ENCODE measurements around the gene ZFP42.
"Not testable (repeated sequence)": the region's sequence is repeated elsewhere in the genome, so short reads cannot be mapped to it uniquely, and the experiment has no call there.

The ZFP42 gene

DNA sequence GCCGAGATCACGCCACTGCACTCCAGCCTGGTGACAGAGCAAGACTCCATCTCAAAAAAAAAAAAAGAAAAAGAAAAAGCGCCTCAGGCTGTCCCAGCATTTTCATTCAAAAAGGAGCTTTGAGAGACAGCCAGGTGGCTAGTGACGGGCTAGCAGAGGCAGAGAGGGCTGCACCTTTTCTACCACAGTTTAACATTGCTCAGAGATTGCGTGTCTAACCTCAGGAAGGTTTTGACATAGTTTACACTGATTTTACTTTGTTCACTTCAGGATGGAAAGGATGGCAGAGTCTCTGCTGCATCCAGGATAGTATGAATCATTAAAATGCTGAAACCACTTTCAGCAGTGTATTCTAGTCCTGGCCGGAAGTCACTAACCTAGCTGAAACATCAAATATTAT is 28.1 kb downstream of the ZFP42 start:
- DNase-seq, result no peak

DNA sequence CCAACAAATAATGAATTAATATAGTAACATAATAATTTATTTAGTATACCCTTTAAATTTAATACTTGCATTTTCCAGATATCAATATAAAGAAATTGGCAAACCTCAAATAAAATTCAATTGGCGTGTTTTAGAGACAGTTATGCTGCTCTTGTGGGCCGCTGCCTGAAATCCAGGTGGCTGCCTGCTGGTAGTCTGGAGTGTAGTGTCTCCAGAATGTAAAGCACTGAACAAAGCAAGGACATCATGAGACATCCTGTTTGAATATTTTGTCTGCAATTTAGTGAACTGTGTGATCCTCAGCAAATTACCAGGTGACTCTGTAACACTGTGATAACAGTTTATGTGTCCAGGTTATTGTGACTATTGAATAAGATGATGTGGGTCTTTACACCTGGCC is 29.9 kb downstream of the ZFP42 start:
- no peak for DNase-seq

GRCh38 chr4:188029114-188029513 is 33.5 kb downstream of the ZFP42 start:
- no peak for DNase-seq

GRCh38 chr4:188030401-188030800 is 34.8 kb downstream of the ZFP42 start:
- DNase-seq, result no peak

DNA sequence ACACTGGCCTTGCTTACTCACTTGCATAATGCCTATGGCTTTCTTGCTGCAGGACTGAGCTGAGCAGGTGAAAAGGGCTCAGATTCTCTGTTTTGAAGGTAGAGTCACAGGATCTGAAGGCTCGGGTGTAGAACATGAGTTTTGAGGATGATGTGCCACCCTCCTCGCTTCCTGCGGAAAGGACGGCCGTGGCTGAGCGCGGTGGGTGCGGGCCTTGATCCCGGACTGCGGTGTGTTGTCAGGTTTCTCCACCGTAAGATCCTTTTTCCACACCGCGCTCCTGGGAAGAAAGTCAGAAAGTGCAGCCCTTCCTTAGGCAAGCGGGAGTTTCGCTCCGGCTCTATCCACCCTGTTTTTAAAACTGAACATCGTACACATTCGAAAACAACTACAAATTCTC is 36.2 kb downstream of the ZFP42 start:
- no peak for DNase-seq

DNA sequence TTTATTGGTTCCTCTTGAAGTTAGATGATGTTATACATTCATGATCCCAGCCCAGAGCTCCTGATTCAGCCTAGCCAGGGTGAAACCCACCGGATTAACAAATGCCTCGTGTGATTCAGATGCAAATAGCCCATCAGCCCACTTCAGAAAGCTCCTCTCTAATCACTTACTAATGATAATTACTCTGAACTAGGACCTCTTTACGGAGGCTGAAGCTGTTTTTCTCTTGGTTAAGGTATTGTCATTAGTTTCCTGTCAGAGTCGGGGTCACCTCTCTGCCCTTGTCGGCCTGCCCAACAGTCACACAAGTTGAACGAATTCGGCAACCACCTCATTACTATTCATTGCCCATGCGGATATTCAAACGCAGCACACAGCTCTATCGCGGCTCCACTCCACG is 36.6 kb downstream of the ZFP42 start:
- DNase-seq, result no peak

DNA sequence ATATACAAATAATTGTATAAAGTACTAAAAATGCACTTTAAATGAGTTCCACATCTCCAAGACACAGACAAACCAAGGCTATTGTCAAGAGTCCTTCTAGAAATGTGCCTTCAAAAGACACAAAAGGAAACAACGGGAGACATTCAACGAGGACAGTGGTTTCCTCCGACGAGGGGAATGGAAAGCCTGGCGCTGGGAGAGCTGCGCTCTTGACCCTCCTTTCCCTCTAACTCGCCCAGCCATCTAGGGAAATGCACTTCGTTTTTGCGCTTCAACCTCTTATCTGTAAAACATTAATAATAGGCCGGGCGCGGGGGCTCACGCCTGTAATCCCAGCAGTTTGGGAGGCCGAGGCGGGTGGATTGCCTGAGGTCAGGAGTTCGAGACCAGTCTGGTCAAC is 37.0 kb downstream of the ZFP42 start:
- no peak for DNase-seq

DNA sequence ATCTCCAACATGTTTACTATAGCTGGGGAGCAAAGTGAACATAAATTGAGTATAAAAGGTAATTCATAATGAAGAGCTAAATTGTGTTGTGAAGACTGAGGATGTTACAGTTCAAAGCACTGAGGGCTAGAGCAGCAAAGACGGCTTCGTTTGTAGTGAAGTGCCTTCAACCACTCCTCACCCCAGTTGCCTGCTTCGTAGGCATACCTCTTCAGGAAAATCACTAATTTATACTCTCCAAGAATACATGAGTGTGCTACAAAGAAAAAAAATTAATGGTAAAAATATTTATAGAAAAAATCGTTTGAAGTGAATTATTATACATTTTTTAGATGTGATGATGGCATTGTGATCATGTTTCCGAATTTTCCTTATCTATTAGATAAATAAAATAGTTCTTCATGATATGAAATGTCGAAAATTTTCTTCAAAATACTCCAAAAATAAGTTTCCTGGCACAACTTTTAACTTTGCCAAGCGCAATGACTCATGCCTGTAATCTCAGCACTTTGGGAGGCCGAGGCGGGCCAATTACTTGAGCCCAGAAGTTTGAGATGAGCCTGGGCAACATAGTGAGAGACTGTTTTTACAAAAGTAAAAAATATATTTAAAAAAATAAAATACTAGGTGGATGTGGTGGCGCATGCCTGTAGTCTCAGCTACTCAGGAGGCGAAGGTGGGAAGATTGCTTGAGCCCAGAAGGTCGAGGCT is 41.6 kb downstream of the ZFP42 start:
- DNase-seq, result no peak

GRCh38 chr4:188041721-188042120 is 46.1 kb downstream of the ZFP42 start:
- DNase-seq, result no peak

DNA sequence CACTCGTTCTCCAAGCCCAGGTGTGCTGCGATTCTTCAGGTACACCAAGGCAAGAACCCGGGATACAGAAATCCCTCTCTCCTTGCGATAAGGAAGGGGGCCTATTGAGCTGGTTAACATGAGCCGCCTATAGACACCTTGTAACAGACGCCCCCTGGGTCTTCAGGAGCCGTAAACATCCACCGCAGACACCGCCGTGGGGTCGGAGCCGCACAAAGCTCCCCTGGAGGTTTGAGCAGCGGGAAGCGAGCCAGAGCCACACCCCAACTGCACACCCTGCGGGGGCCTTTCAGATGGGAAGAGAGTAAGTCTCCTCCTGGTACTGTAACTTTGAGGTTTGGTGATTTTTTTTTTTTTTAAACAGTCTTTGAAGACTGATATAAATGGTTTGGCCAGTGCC is 46.6 kb downstream of the ZFP42 start:
- DNase-seq, result no peak

GRCh38 chr4:188043154-188043553 is 47.6 kb downstream of the ZFP42 start:
- no peak for DNase-seq

- DNase-seq, result not testable (repeated sequence)
Observed at GRCh38 chr4:188045461-188045860, 49.9 kb downstream of the ZFP42 start.

- DNase-seq, result no peak
Observed at GRCh38 chr4:188046657-188047056, 51.1 kb downstream of the ZFP42 start.

DNA sequence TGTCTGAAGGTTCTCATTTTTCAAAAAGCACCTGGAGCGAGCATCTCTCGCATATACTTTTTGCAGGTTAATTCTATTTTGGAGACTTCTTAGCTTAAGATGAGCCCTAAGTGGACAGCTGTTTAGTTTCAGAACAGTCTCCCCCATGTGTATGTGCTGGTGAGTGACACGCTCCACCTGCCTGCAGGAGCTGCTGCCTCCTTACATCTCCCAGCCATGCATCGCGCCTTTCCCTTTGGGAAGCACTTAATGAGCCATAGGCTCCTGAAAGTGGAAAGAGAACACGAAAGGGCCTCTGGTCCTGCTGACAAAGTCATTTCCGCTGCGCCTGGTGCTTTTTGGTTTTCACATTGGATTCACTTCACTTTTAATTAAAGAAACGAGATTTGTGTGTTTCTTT is 57.7 kb downstream of the ZFP42 start:
- DNase-seq, result no peak

All from stimulated activated CD4-positive, alpha-beta T cell treated with anti-CD3 and anti-CD28 coated beads, Interleukin-2, amount 100 ng/mL, for 24 hours (primary cell).